ENCODE data around the gene ITGA2B. TPM values are rescaled to one million over a fixed set of nuclear protein-coding genes. Genes with fewer than 3 reads are reported as not detected.

The ITGA2B gene
- total and polyA plus RNA-seq, 4 donors, result 0.22 to 23.8 (median 0.31) TPM

GRCh38 chr17:44398692-44399691, 9.5 kb upstream of the ITGA2B start:
- no peaks in the 10 kb centered on the region for H3K4me1 ChIP-seq (ENCODE audit: control insufficient read depth in 4 of 4, insufficient read depth in 4 of 4, low read length in 3 of 4)
- peaks cover 12 to 40% (median 22%) of the 10 kb centered on the region in 4 donors for H3K36me3 ChIP-seq (ENCODE audit: control insufficient read depth in 4 of 4, insufficient read depth in 3 of 4, low read depth in 1 of 4, low read length in 3 of 4)
- no peak overlapping the region for H3K27ac ChIP-seq (ENCODE audit: low read depth in 1 of 2, low read length in 2 of 2)
- no peak overlapping the region for H3K9ac ChIP-seq (ENCODE audit: low read depth in 1 of 2, low read length in 2 of 2)
- no peak for TF ChIP-seq YY1 (IDR thresholded peaks at IDR 0.05)
- TF ChIP-seq TAF1 (conservative IDR thresholded peaks at IDR 0.05), result no peak
- TF ChIP-seq GABPA (IDR thresholded peaks at IDR 0.05 in 1 of 2, conservative IDR thresholded peaks at IDR 0.05 in 1 of 2), result no peak
- TF ChIP-seq FOXA1 (IDR thresholded peaks at IDR 0.05), result no peak
- no peak for TF ChIP-seq SP1 (IDR thresholded peaks at IDR 0.05)
- TF ChIP-seq NR2F2 (IDR thresholded peaks at IDR 0.05), result no peak
- no peak for TF ChIP-seq REST (IDR thresholded peaks at IDR 0.05)
- no peak for TF ChIP-seq RXRA (IDR thresholded peaks at IDR 0.05)
- no peak for TF ChIP-seq FOXA2 (IDR thresholded peaks at IDR 0.05)
- TF ChIP-seq JUND (IDR thresholded peaks at IDR 0.05), result no peak
- TF ChIP-seq HNF4A (conservative IDR thresholded peaks at IDR 0.05), result no peak
- TF ChIP-seq, protein P1, sequence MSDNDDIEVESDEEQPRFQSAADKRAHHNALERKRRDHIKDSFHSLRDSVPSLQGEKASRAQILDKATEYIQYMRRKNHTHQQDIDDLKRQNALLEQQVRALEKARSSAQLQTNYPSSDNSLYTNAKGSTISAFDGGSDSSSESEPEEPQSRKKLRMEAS (IDR thresholded peaks at IDR 0.05), result no peak
- no peak for TF ChIP-seq CTCF (IDR thresholded peaks at IDR 0.05; ENCODE audit: low read depth, low read length, missing input control)
- TF ChIP-seq, protein P2, sequence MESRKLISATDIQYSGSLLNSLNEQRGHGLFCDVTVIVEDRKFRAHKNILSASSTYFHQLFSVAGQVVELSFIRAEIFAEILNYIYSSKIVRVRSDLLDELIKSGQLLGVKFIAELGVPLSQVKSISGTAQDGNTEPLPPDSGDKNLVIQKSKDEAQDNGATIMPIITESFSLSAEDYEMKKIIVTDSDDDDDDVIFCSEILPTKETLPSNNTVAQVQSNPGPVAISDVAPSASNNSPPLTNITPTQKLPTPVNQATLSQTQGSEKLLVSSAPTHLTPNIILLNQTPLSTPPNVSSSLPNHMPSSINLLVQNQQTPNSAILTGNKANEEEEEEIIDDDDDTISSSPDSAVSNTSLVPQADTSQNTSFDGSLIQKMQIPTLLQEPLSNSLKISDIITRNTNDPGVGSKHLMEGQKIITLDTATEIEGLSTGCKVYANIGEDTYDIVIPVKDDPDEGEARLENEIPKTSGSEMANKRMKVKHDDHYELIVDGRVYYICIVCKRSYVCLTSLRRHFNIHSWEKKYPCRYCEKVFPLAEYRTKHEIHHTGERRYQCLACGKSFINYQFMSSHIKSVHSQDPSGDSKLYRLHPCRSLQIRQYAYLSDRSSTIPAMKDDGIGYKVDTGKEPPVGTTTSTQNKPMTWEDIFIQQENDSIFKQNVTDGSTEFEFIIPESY (IDR thresholded peaks at IDR 0.05), result no peak
- no peak for TF ChIP-seq HNF4G (IDR thresholded peaks at IDR 0.05)
- TF ChIP-seq ATF3 (IDR thresholded peaks at IDR 0.05), result no peak
- no peak for TF ChIP-seq EGR1 (IDR thresholded peaks at IDR 0.05; ENCODE audit: low read depth in 2 of 2)
- no peak for TF ChIP-seq RAD21 (IDR thresholded peaks at IDR 0.05)
- H3K4me3 ChIP-seq (ENCODE audit: low read depth in 1 of 3, low read length in 3 of 3), result no peak overlapping the region
- 97% methylated on average over 41 of the region's 41 CpGs for WGBS
- no peaks in the 10 kb centered on the region for H3K9me3 ChIP-seq (ENCODE audit: control insufficient read depth in 4 of 4, low read length in 3 of 4)
- no peak for DNase-seq (ENCODE audit: low spot score)
- no peaks in the 10 kb centered on the region for H3K27me3 ChIP-seq (ENCODE audit: control insufficient read depth in 4 of 4, insufficient read depth in 4 of 4, low read length in 3 of 4)
